ENCODE results near the gene SPDEF.

Gene SPDEF

DNA sequence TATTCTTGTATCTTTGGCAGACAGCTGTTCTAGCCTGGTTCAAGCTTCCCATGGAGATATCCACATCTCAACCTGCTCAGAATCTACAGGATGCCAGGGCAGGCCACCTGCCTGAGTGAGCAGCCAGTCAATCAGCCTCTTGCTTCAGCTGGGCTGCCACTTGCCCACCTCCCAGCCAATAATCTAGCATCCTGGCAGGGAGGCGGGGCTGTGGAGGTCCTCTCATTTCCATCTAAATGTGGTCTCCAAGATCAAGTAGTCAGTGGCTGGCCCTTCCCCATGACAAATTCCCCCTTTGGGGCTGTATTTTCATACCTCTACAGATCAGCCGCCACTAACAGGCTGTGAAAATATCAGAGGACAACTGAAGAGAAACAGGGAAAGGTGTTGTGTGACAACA lies 33.0 kb upstream of the SPDEF start:
- ChIA-PET CTCF (interaction anchor here (1.3 to 1.7 kb wide), 3 partner anchors 9 to 12 kb away, joined by 3 to 8 read pairs (median 3); no protein-coding TSS in a partner anchor), POLR2A (no interaction called here)
- no peak for DNase-seq
- Histone ChIP-seq H3K4me3 (ENCODE audit: control insufficient read depth in 1 of 7, extremely low read depth in 1 of 7, insufficient read depth in 4 of 7, low read depth in 2 of 7, low read length in 6 of 7) (no peak overlapping the region), H3K27ac (ENCODE audit: insufficient read depth in 1 of 2, low read depth in 1 of 2, low read length in 2 of 2, poor library complexity in 1 of 2, severe bottlenecking in 2 of 2) (no peak overlapping the region), H3K36me3 (ENCODE audit: control insufficient read depth in 4 of 4, insufficient read depth in 4 of 4, low read length in 3 of 4) (peaks cover 7 to 41% (median 36%) of the 10 kb centered on the region in 4 experiments), H3K9me3 (ENCODE audit: control extremely low read depth in 1 of 5, control insufficient read depth in 4 of 5, insufficient read depth in 2 of 5, low read depth in 1 of 5, low read length in 4 of 5) (no peaks in the 10 kb centered on the region), H3K4me1 (ENCODE audit: control extremely low read depth in 1 of 4, control insufficient read depth in 4 of 4, insufficient read depth in 4 of 4, low read length in 3 of 4) (peaks cover 0 to 3% (median 0%) of the 10 kb centered on the region in 4 experiments), H3K27me3 (replicated peaks in 2 of 5; ENCODE audit: control insufficient read depth in 4 of 5, insufficient read depth in 5 of 5, low read length in 4 of 5) (no peaks in the 10 kb centered on the region)
- 100% methylated on average over 1 of the region's 2 CpGs for WGBS (ENCODE audit: insufficient coverage)

DNA sequence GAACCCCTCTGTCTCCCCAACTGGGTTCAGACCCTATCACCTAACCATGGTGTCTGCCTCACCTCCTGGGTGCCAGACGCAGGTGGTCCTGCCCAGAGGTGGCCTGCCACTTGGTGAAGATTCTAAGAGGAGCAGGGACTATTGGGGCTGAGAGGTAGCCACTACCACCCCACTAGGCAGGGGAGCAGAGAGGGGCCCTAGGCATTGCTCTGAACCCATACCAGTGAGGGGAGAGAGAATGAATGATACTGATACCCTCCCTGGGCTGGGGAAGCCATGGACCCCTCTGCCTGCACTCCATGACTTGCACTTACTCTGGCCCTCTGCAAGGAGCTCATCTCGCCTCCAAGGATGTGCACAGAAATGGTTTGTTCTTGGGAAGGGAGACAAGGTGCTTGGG lies 31.7 kb upstream of the SPDEF start:
- no peaks in the 10 kb centered on the region for H3K27me3 ChIP-seq (replicated peaks in 2 of 5; ENCODE audit: control insufficient read depth in 4 of 5, insufficient read depth in 5 of 5, low read length in 4 of 5)
- no peak overlapping the region for H3K4me3 ChIP-seq (ENCODE audit: control insufficient read depth in 1 of 7, extremely low read depth in 1 of 7, insufficient read depth in 4 of 7, low read depth in 2 of 7, low read length in 6 of 7)
- no peak overlapping the region for H3K27ac ChIP-seq (ENCODE audit: insufficient read depth in 1 of 2, low read depth in 1 of 2, low read length in 2 of 2, poor library complexity in 1 of 2, severe bottlenecking in 2 of 2)
- POLR2A ChIA-PET: no interaction called here
- WGBS (ENCODE audit: insufficient coverage): 100% methylated on average over 2 of the region's 2 CpGs
- peaks cover 7 to 41% (median 36%) of the 10 kb centered on the region in 4 experiments for H3K36me3 ChIP-seq (ENCODE audit: control insufficient read depth in 4 of 4, insufficient read depth in 4 of 4, low read length in 3 of 4)
- no peak for DNase-seq
- no peaks in the 10 kb centered on the region for H3K9me3 ChIP-seq (ENCODE audit: control extremely low read depth in 1 of 5, control insufficient read depth in 4 of 5, insufficient read depth in 2 of 5, low read depth in 1 of 5, low read length in 4 of 5)
- CTCF ChIA-PET: interaction anchor here (1.7 kb wide), 1 partner anchor 10 kb away, joined by 8 read pairs; no protein-coding TSS in a partner anchor
- peaks cover 0 to 3% (median 0%) of the 10 kb centered on the region in 4 experiments for H3K4me1 ChIP-seq (ENCODE audit: control extremely low read depth in 1 of 4, control insufficient read depth in 4 of 4, insufficient read depth in 4 of 4, low read length in 3 of 4)

DNA sequence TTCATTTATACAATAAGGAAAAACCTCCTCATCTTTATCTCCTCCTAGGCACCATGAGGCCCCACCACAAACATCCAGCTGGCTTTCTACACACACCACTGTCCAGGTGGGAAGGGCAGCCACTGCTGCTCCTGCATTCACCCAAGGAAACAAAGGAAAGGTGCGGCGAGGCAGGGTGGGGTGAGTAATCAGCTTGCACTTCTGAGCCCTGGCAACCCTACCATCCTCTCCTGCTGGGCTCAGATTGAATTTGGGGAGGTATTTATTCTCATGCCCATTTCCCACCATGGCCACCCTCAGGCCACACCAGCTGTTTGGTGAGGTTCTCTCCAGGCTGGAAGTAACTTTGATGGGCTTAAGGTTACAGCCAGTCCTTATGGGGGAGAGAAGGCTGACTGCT lies 31.2 kb upstream of the SPDEF start:
- CTCF ChIA-PET: interaction anchor here (1.7 to 6.1 kb wide), 2 partner anchors 11 to 22 kb away, joined by 8 to 37 read pairs; no protein-coding TSS in a partner anchor
- DNase-seq: no peak
- WGBS (ENCODE audit: insufficient coverage): no CpG with 5 or more reads among the region's 2 CpGs
- H3K4me1 ChIP-seq (ENCODE audit: control extremely low read depth in 1 of 4, control insufficient read depth in 4 of 4, insufficient read depth in 4 of 4, low read length in 3 of 4): peaks cover 0 to 3% (median 0%) of the 10 kb centered on the region in 4 experiments
- no peak overlapping the region for H3K27ac ChIP-seq (ENCODE audit: insufficient read depth in 1 of 2, low read depth in 1 of 2, low read length in 2 of 2, poor library complexity in 1 of 2, severe bottlenecking in 2 of 2)
- no peak overlapping the region for H3K4me3 ChIP-seq (ENCODE audit: control insufficient read depth in 1 of 7, extremely low read depth in 1 of 7, insufficient read depth in 4 of 7, low read depth in 2 of 7, low read length in 6 of 7)
- H3K9me3 ChIP-seq (ENCODE audit: control extremely low read depth in 1 of 5, control insufficient read depth in 4 of 5, insufficient read depth in 2 of 5, low read depth in 1 of 5, low read length in 4 of 5): no peaks in the 10 kb centered on the region
- H3K36me3 ChIP-seq (ENCODE audit: control insufficient read depth in 4 of 4, insufficient read depth in 4 of 4, low read length in 3 of 4): peaks cover 4 to 41% (median 36%) of the 10 kb centered on the region in 4 experiments
- POLR2A ChIA-PET: no interaction called here
- H3K27me3 ChIP-seq (replicated peaks in 2 of 5; ENCODE audit: control insufficient read depth in 4 of 5, insufficient read depth in 5 of 5, low read length in 4 of 5): no peaks in the 10 kb centered on the region

DNA sequence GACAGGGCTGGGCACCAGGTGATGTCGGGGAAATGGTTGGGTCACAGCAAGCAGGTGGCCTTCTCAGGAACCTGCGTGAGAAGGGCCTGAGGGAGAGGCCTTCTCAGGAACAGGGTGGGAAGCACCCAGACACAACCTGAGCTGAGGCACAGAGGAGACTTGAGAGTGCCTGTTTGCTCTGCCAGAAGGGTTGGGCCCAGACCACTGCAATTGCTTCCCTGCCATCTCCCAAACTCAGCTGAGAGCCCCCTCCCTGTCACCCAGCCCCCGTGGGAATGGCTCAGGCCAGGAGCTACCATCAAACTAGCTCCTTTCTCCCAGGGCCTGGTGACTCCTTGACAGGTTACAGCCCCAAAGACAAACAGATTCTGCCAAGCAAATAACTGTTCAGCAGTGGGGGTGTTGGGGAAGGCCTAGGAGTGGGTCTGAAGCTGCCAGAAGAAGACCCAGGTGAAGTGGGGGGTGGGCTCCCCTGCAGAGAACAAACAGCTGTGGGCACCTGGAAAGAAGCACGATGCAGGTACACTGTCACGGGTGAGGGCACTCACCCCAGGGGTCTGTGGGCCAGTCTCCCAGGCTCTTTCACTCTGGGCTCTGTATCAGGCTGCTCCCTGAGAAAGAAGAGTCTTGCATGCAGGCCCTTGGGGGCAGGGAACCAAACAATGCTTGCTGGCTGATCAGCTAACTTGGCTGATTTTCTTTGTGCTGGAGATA lies 30.4 kb upstream of the SPDEF start:
- Histone ChIP-seq H3K4me1 (ENCODE audit: control extremely low read depth in 1 of 4, control insufficient read depth in 4 of 4, insufficient read depth in 4 of 4, low read length in 3 of 4) (no peaks in the 10 kb centered on the region), H3K27me3 (replicated peaks in 2 of 5; ENCODE audit: control insufficient read depth in 4 of 5, insufficient read depth in 5 of 5, low read length in 4 of 5) (no peaks in the 10 kb centered on the region), H3K9me3 (ENCODE audit: control extremely low read depth in 1 of 5, control insufficient read depth in 4 of 5, insufficient read depth in 2 of 5, low read depth in 1 of 5, low read length in 4 of 5) (no peaks in the 10 kb centered on the region), H3K27ac (ENCODE audit: insufficient read depth in 1 of 2, low read depth in 1 of 2, low read length in 2 of 2, poor library complexity in 1 of 2, severe bottlenecking in 2 of 2) (peak overlapping the region in 1 of 2 experiments; percentile 10), H3K4me3 (ENCODE audit: control insufficient read depth in 1 of 7, extremely low read depth in 1 of 7, insufficient read depth in 4 of 7, low read depth in 2 of 7, low read length in 6 of 7) (no peak overlapping the region), H3K36me3 (ENCODE audit: control insufficient read depth in 4 of 4, insufficient read depth in 4 of 4, low read length in 3 of 4) (peaks cover 4 to 41% (median 38%) of the 10 kb centered on the region in 4 experiments)
- DNase-seq: no peak
- WGBS (ENCODE audit: insufficient coverage): 100% methylated on average over 4 of the region's 5 CpGs
- CTCF ChIA-PET: interaction anchor here (6.1 kb wide), 1 partner anchor 22 kb away, joined by 37 read pairs; no protein-coding TSS in a partner anchor
- POLR2A ChIA-PET: no interaction called here

DNA sequence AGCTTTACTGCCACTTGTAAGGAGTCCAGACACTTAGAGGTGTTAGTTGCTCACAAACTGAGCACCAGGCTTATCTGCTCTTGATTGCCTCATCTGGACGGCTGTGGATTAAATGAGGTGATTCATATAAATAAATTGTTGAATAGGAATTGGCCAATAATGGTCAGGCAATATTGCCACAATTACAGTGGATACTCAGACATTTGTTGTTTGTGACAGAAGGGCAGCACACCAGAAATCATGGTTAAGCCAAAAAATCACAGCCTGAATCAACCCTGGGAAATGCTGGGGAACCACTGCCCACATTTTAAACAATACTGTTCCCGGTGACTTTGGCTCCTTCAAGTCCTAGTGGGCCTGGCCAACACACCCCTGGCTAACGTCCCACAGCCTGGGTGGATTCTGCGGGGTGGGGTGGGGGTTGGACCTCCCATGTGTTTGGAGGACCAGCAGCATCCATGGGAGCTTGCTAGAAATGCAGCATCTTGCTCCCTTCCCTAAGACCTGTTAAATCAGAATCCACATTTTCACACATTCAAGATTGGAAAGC lies 29.5 kb upstream of the SPDEF start:
- WGBS (ENCODE audit: insufficient coverage): 75% methylated on average over 2 of the region's 4 CpGs
- POLR2A ChIA-PET: no interaction called here
- DNase-seq: no peak
- Histone ChIP-seq H3K27ac (ENCODE audit: insufficient read depth in 1 of 2, low read depth in 1 of 2, low read length in 2 of 2, poor library complexity in 1 of 2, severe bottlenecking in 2 of 2) (peak overlapping the region in 1 of 2 experiments; percentile 10), H3K27me3 (replicated peaks in 2 of 5; ENCODE audit: control insufficient read depth in 4 of 5, insufficient read depth in 5 of 5, low read length in 4 of 5) (no peaks in the 10 kb centered on the region), H3K36me3 (ENCODE audit: control insufficient read depth in 4 of 4, insufficient read depth in 4 of 4, low read length in 3 of 4) (peaks cover 4 to 40% (median 36%) of the 10 kb centered on the region in 4 experiments), H3K4me3 (ENCODE audit: control insufficient read depth in 1 of 7, extremely low read depth in 1 of 7, insufficient read depth in 4 of 7, low read depth in 2 of 7, low read length in 6 of 7) (no peak overlapping the region), H3K9me3 (ENCODE audit: control extremely low read depth in 1 of 5, control insufficient read depth in 4 of 5, insufficient read depth in 2 of 5, low read depth in 1 of 5, low read length in 4 of 5) (no peaks in the 10 kb centered on the region), H3K4me1 (ENCODE audit: control extremely low read depth in 1 of 4, control insufficient read depth in 4 of 4, insufficient read depth in 4 of 4, low read length in 3 of 4) (no peaks in the 10 kb centered on the region)
- CTCF ChIA-PET: interaction anchor here (0.8 to 6.1 kb wide), 3 partner anchors 8 to 23 kb away, joined by 3 to 37 read pairs (median 12); no protein-coding TSS in a partner anchor

DNA sequence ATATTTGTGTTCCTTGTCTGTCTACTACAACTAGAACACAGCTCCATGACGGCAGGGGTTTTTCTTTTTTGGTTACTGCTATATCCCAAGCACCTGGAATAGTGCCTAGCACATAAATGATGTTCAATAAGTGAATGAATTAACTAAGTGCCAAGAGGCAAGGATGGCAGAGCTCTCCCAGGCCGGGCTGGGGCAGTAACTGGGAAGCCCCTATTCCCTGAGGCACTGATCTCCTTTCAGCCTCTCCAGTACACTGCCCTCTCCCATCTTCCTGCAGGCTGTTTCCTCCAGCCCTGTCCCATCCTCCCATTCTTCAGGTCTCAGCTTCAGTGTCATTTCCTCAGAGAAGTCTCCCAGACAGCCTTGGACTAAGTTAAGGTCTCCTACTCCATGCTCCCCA lies 29.0 kb upstream of the SPDEF start:
- Histone ChIP-seq H3K9me3 (ENCODE audit: control extremely low read depth in 1 of 5, control insufficient read depth in 4 of 5, insufficient read depth in 2 of 5, low read depth in 1 of 5, low read length in 4 of 5) (no peaks in the 10 kb centered on the region), H3K4me1 (ENCODE audit: control extremely low read depth in 1 of 4, control insufficient read depth in 4 of 4, insufficient read depth in 4 of 4, low read length in 3 of 4) (no peaks in the 10 kb centered on the region), H3K4me3 (ENCODE audit: control insufficient read depth in 1 of 7, extremely low read depth in 1 of 7, insufficient read depth in 4 of 7, low read depth in 2 of 7, low read length in 6 of 7) (no peak overlapping the region), H3K27ac (ENCODE audit: insufficient read depth in 1 of 2, low read depth in 1 of 2, low read length in 2 of 2, poor library complexity in 1 of 2, severe bottlenecking in 2 of 2) (no peak overlapping the region), H3K36me3 (ENCODE audit: control insufficient read depth in 4 of 4, insufficient read depth in 4 of 4, low read length in 3 of 4) (peaks cover 4 to 38% (median 36%) of the 10 kb centered on the region in 4 experiments), H3K27me3 (replicated peaks in 2 of 5; ENCODE audit: control insufficient read depth in 4 of 5, insufficient read depth in 5 of 5, low read length in 4 of 5) (no peaks in the 10 kb centered on the region)
- ChIA-PET POLR2A (no interaction called here), CTCF (interaction anchor here (0.8 to 6.1 kb wide), 3 partner anchors 9 to 24 kb away, joined by 3 to 37 read pairs (median 12); no protein-coding TSS in a partner anchor)
- no peak for DNase-seq
- WGBS (ENCODE audit: insufficient coverage): 100% methylated on average over 1 of the region's 2 CpGs

DNA sequence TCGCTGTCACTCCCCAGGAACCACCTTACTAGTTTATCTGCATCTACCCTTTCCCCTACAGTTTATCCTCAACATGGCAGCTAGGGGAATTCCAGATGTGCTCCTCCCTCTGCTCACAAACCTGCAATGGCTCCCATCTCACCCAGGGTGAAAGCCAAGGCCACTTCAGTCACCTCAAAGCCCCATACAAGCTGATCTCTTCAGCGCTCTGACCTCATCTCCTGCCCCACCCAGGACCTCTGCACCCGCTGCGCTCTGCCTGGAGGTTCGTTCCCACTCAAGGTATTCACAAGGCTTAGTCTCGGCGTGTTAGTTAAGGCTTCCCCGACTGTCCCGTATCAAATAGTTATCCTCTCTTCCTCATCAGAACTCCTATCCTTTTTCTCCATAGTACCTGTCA lies 28.6 kb upstream of the SPDEF start:
- H3K27ac ChIP-seq (ENCODE audit: insufficient read depth in 1 of 2, low read depth in 1 of 2, low read length in 2 of 2, poor library complexity in 1 of 2, severe bottlenecking in 2 of 2): no peak overlapping the region
- H3K4me3 ChIP-seq (ENCODE audit: control insufficient read depth in 1 of 7, extremely low read depth in 1 of 7, insufficient read depth in 4 of 7, low read depth in 2 of 7, low read length in 6 of 7): no peak overlapping the region
- ChIA-PET CTCF (interaction anchor here (0.8 to 6.1 kb wide), 3 partner anchors 9 to 24 kb away, joined by 3 to 37 read pairs (median 12); no protein-coding TSS in a partner anchor), POLR2A (no interaction called here)
- H3K4me1 ChIP-seq (ENCODE audit: control extremely low read depth in 1 of 4, control insufficient read depth in 4 of 4, insufficient read depth in 4 of 4, low read length in 3 of 4): no peaks in the 10 kb centered on the region
- DNase-seq: no peak
- peaks cover 4 to 34% (median 32%) of the 10 kb centered on the region in 4 experiments for H3K36me3 ChIP-seq (ENCODE audit: control insufficient read depth in 4 of 4, insufficient read depth in 4 of 4, low read length in 3 of 4)
- H3K27me3 ChIP-seq (replicated peaks in 2 of 5; ENCODE audit: control insufficient read depth in 4 of 5, insufficient read depth in 5 of 5, low read length in 4 of 5): no peaks in the 10 kb centered on the region
- no peaks in the 10 kb centered on the region for H3K9me3 ChIP-seq (ENCODE audit: control extremely low read depth in 1 of 5, control insufficient read depth in 4 of 5, insufficient read depth in 2 of 5, low read depth in 1 of 5, low read length in 4 of 5)
- 93% methylated on average over 9 of the region's 9 CpGs for WGBS (ENCODE audit: insufficient coverage)

All from common myeloid progenitor, CD34-positive (primary cell).